ENCODE measurements around the gene ARL14EP. TPM values are rescaled to one million over a fixed set of nuclear protein-coding genes. Genes with fewer than 3 reads are reported as not detected.

The ARL14EP gene
- polyA plus RNA-seq, 1 donor (not counting 4 experiments of a cell fraction or from before 2014, with no cell fraction given): 32.6 TPM

- Histone ChIP-seq H3K4me2 (ENCODE audit: control insufficient read depth, extremely low read depth, insufficient read depth, low read depth, low read length) (no peak overlapping the region), H3K9ac (ENCODE audit: control insufficient read depth, extremely low read depth, insufficient read depth, low read length) (no peak overlapping the region), H2AFZ (ENCODE audit: control insufficient read depth, low read length) (no peak overlapping the region), H3K9me1 (ENCODE audit: control insufficient read depth, extremely low read depth, insufficient read depth, low read length) (no peaks in the 10 kb centered on the region), H3K79me2 (ENCODE audit: control insufficient read depth, insufficient read depth, low read length) (no peaks in the 10 kb centered on the region), H3K4me1 (ENCODE audit: control insufficient read depth, extremely low read depth, insufficient read depth, low read length) (no peaks in the 10 kb centered on the region), H3K27ac (ENCODE audit: control insufficient read depth, insufficient read depth, low read length) (no peak overlapping the region), H3K4me3 (ENCODE audit: control insufficient read depth in 2 of 3, extremely low read depth in 1 of 3, insufficient read depth in 2 of 3, low read depth in 1 of 3, low read length in 3 of 3) (no peak overlapping the region), H4K20me1 (ENCODE audit: control insufficient read depth, extremely low read depth, insufficient read depth, low read length) (no peaks in the 10 kb centered on the region), H3K27me3 (ENCODE audit: control insufficient read depth, extremely low read depth, insufficient read depth, low read length) (no peaks in the 10 kb centered on the region), H3K9me3 (ENCODE audit: control insufficient read depth, low read depth, low read length) (no peaks in the 10 kb centered on the region), H3K36me3 (ENCODE audit: control insufficient read depth in 2 of 2, extremely low read depth in 1 of 2, insufficient read depth in 2 of 2, low read length in 2 of 2) (no peaks in the 10 kb centered on the region)
- dilution Hi-C loops (cut with MboI; ENCODE audit: extremely low pct_ligation_motif_present, low sequenced_read_pairs): no loop called here
- FAIRE-seq: no peak
- DNase-seq (ENCODE audit: low read depth, low spot score): no peak
- no peak for TF ChIP-seq EZH2 (IDR thresholded peaks at IDR 0.05; ENCODE audit: low read length)
- no peak for TF ChIP-seq CTCF (optimal IDR thresholded peaks at IDR 0.05 in 1 of 3, IDR thresholded peaks at IDR 0.05 in 1 of 3, conservative IDR thresholded peaks at IDR 0.05 in 1 of 3; ENCODE audit: extremely low read depth in 1 of 3, insufficient read depth in 2 of 3, low read length in 3 of 3)
Observed at GRCh38 chr11:30282289-30282631, 40.6 kb upstream of the ARL14EP start.

DNA sequence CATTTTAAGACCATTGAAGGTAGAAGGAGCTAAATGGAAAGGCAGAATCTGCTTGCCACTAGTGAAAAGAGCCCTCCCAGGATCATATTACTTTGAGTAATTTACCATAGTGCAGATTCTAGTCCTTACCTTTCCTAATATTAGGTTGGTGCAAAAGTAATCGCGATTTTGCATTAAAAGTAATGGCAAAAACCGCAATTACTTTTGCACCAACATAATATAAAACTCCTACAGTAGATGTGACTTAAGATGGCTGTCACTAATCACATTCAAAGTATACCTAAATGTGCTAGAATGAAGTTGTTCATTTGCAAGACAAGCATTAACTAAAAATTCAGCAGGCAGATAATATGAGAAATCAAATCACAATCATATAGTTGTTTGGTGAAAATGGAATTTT is 38.1 kb upstream of the ARL14EP start:
- dilution Hi-C loops (cut with MboI; ENCODE audit: extremely low pct_ligation_motif_present, low sequenced_read_pairs): no loop called here
- FAIRE-seq (no peak), DNase-seq (ENCODE audit: low read depth, low spot score) (no peak)
- H3K9me3 ChIP-seq (ENCODE audit: control insufficient read depth, low read depth, low read length): no peaks in the 10 kb centered on the region
- TF ChIP-seq CTCF (optimal IDR thresholded peaks at IDR 0.05 in 1 of 3, IDR thresholded peaks at IDR 0.05 in 1 of 3, conservative IDR thresholded peaks at IDR 0.05 in 1 of 3; ENCODE audit: extremely low read depth in 1 of 3, insufficient read depth in 2 of 3, low read length in 3 of 3) (no peak), EZH2 (IDR thresholded peaks at IDR 0.05; ENCODE audit: low read length) (no peak)
- no peak overlapping the region for H3K27ac ChIP-seq (ENCODE audit: control insufficient read depth, insufficient read depth, low read length)
- no peaks in the 10 kb centered on the region for H3K9me1 ChIP-seq (ENCODE audit: control insufficient read depth, extremely low read depth, insufficient read depth, low read length)
- no peak overlapping the region for H3K4me3 ChIP-seq (ENCODE audit: control insufficient read depth in 2 of 3, extremely low read depth in 1 of 3, insufficient read depth in 2 of 3, low read depth in 1 of 3, low read length in 3 of 3)
- H3K4me2 ChIP-seq (ENCODE audit: control insufficient read depth, extremely low read depth, insufficient read depth, low read depth, low read length): no peak overlapping the region
- H4K20me1 ChIP-seq (ENCODE audit: control insufficient read depth, extremely low read depth, insufficient read depth, low read length): no peaks in the 10 kb centered on the region
- H3K36me3 ChIP-seq (ENCODE audit: control insufficient read depth in 2 of 2, extremely low read depth in 1 of 2, insufficient read depth in 2 of 2, low read length in 2 of 2): no peaks in the 10 kb centered on the region
- H2AFZ ChIP-seq (ENCODE audit: control insufficient read depth, low read length): no peak overlapping the region
- H3K4me1 ChIP-seq (ENCODE audit: control insufficient read depth, extremely low read depth, insufficient read depth, low read length): no peaks in the 10 kb centered on the region
- no peak overlapping the region for H3K9ac ChIP-seq (ENCODE audit: control insufficient read depth, extremely low read depth, insufficient read depth, low read length)
- no peaks in the 10 kb centered on the region for H3K79me2 ChIP-seq (ENCODE audit: control insufficient read depth, insufficient read depth, low read length)
- no peaks in the 10 kb centered on the region for H3K27me3 ChIP-seq (ENCODE audit: control insufficient read depth, extremely low read depth, insufficient read depth, low read length)

All from keratinocyte (primary cell).